C1 segment of cervical spinal cord (tissue), 14 donors: ENCODE results near the gene R3HCC1L.

Experiments
- DNase-seq, 14 donors: peaks; one replicate each; lab custom pipeline; 2025; lab: John Stamatoyannopoulos, UW

R3HCC1L gene

GRCh38 chr10:98134431-98135221 lies at the start of gene R3HCC1L:
Gene R3HCC1L, plus strand, starts transcription at chr10:98134657. Its CDS starts 73,458 bp downstream, at chr10:98208115.
- DNase-seq, result peak in 13 of 14 donors; percentile 45 to 87 (median 76)

GRCh38 chr10:98085238-98085637 lies 49.2 kb upstream of the R3HCC1L start:
- DNase-seq, result no peak

- no peak for DNase-seq
Observed at GRCh38 chr10:98086837-98087708, 47.4 kb upstream of the R3HCC1L start.

GRCh38 chr10:98088186-98088971 lies 46.1 kb upstream of the R3HCC1L start:
- DNase-seq, result peak in 8 of 14 donors; percentile 2 to 69 (median 20)

- DNase-seq, result no peak
Observed at GRCh38 chr10:98090822-98091221, 43.6 kb upstream of the R3HCC1L start.

GRCh38 chr10:98096316-98096715 lies 38.1 kb upstream of the R3HCC1L start:
- DNase-seq, result no peak

- DNase-seq, result no peak
Observed at GRCh38 chr10:98096731-98097130, 37.7 kb upstream of the R3HCC1L start.

- no peak for DNase-seq
Observed at GRCh38 chr10:98097175-98097574, 37.3 kb upstream of the R3HCC1L start.

- no peak for DNase-seq
Observed at GRCh38 chr10:98097616-98098015, 36.8 kb upstream of the R3HCC1L start.

GRCh38 chr10:98098247-98098646 lies 36.2 kb upstream of the R3HCC1L start:
- DNase-seq, result no peak

- no peak for DNase-seq
Observed at GRCh38 chr10:98100476-98100875, 34.0 kb upstream of the R3HCC1L start.

- no peak for DNase-seq
Observed at GRCh38 chr10:98101366-98101765, 33.1 kb upstream of the R3HCC1L start.

- no peak for DNase-seq
Observed at GRCh38 chr10:98104125-98104524, 30.3 kb upstream of the R3HCC1L start.

- DNase-seq, result no peak
Observed at GRCh38 chr10:98106531-98106930, 27.9 kb upstream of the R3HCC1L start.

- no peak for DNase-seq
Observed at GRCh38 chr10:98107644-98108430, 26.6 kb upstream of the R3HCC1L start.

- no peak for DNase-seq
Observed at GRCh38 chr10:98110356-98110755, 24.1 kb upstream of the R3HCC1L start.

GRCh38 chr10:98115031-98115787 lies 19.2 kb upstream of the R3HCC1L start:
- DNase-seq, result no peak

GRCh38 chr10:98119891-98120290 lies 14.6 kb upstream of the R3HCC1L start:
- no peak for DNase-seq

- DNase-seq, result no peak
Observed at GRCh38 chr10:98125940-98126631, 8.4 kb upstream of the R3HCC1L start.

GRCh38 chr10:98128802-98129201 lies 5.7 kb upstream of the R3HCC1L start:
- no peak for DNase-seq
